ACHN (cell line): Measurements from ENCODE around the gene BEND3.
"Not testable (repeated sequence)": the region's sequence is repeated elsewhere in the genome, so short reads cannot be mapped to it uniquely, and the experiment has no call there.

Source experiments
- DNase-seq: peaks from one replicate; pipeline ENCODE4 v3.0.0-alpha.2; 2015
- in situ Hi-C: cut with HindIII; loops from 2 replicates; pipeline ENCODE4 v1.10.0; 2017; ENCODE audit warnings: low sequenced_read_pairs, low pct_ligation_motif_present, low pct_unique_long_range_greater_than_20kb

The BEND3 gene

GRCh38 chr6:107062691-107063090 lies 52.6 kb downstream of the BEND3 start:
- in situ Hi-C loops, result no loop called here
- no peak for DNase-seq

GRCh38 chr6:107061125-107062020 lies 53.9 kb downstream of the BEND3 start:
- DNase-seq, result no peak
- in situ Hi-C loops, result no loop called here

GRCh38 chr6:107060704-107061103 lies 54.6 kb downstream of the BEND3 start:
- in situ Hi-C loops, result no loop called here

DNA sequence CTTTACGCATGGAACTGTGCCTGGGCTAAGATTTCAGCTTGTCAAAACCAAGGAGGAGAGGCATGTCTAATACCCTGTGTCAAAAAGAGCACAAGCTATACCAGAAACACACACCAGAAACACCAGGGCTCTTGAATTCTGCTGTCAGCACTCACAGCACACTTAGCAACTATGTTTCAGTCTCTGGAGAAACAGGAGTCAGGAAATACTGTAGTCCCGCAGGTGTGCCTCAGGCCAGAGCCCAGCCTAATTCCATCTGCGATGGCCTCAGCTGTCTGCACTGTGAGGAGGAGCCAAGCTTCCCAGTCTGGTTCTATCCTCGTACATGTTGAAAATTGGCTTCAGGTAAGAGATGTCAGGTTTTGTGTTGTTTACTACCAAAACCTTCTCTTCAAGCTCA lies 55.7 kb downstream of the BEND3 start:
- DNase-seq, result no peak
- in situ Hi-C loops, result no loop called here

More at GRCh38 chr6:107060704-107061103, 54.6 kb downstream of the BEND3 start:
- DNase-seq, result no peak

- no peak for DNase-seq
- in situ Hi-C loops, result no loop called here
These were observed 57.6 kb downstream of the BEND3 start for GRCh38 chr6:107057679-107058078.

- in situ Hi-C loops, result no loop called here
- DNase-seq, result no peak
These were observed 58.5 kb downstream of the BEND3 start for GRCh38 chr6:107056796-107057195.

- no peak for DNase-seq
- in situ Hi-C loops, result no loop called here
These were observed 67.5 kb downstream of the BEND3 start for GRCh38 chr6:107047807-107048206.

DNA sequence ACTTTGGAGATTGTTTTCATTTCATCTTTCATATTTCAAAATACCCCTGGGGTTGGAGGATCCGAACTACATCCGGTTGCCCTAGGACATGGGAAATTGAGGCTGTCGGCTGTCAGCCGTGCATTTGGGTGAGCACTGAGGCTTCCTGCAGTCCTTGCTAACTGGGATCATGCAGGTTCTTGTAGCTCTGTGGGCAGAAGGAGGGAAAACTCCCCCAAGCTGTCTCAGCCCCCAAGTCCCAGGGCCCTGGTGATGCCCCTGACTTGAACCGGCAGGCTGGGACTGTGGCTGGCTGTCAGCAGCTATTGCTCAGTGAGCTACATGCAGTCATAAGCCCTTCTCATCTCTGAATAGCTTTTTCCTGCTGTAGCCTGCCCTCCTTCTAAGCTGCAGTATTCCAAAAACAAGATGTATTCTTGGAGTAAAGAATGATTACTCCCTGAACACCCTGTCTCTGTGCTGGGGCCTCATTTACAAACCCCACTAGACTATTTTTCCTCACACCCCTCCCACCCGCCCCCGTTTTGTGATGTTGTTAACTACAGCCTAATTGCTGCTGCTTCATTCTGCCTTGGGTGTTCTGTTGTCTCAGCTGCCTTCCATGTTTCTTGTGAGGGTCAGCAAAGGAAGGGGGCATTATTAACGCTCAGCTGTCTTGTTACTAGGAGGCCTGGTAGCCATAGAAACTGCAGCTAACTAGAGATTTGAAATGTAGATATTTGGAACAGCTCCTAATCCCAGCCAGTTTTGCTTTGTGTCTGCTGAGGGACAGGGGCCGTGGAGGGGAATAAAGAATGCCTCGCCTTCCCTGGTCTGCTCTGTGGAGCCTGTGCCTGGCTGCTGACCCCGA lies 69.3 kb downstream of the BEND3 start:
- in situ Hi-C loops, result no loop called here
- no peak for DNase-seq

DNA sequence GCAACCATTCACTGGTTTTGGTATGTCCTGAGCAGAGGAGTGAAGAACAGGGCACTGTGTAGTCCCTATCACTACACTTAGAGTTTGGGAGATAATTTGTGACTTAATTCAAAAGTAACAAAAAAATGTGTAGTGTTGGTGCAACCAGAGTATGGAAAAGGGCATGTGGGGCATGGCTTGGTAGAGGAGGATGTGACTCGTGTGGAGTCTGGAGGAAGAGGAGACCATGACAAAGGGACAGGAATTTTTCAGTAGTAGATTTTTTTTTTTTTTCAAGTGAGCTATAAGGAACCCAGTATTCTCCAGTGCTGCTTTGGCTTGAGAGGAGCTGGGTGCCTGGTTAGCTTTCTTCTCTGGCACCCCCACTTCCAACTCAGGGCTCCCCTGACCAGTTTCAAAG lies 82.2 kb downstream of the BEND3 start:
- in situ Hi-C loops, result no loop called here
- no peak for DNase-seq

- DNase-seq, result no peak
- in situ Hi-C loops, result no loop called here
These were observed 83.3 kb downstream of the BEND3 start for GRCh38 chr6:107032051-107032450.

GRCh38 chr6:107030151-107030550 lies 85.2 kb downstream of the BEND3 start:
- in situ Hi-C loops, result no loop called here
- DNase-seq, result no peak

GRCh38 chr6:107026965-107027364 lies 88.3 kb downstream of the BEND3 start:
- DNase-seq, result no peak
- in situ Hi-C loops, result no loop called here

GRCh38 chr6:107021446-107022185 lies 93.7 kb downstream of the BEND3 start:
- no peak for DNase-seq
- in situ Hi-C loops, result no loop called here

GRCh38 chr6:107020239-107020638 lies 95.1 kb downstream of the BEND3 start:
- in situ Hi-C loops, result no loop called here

DNA sequence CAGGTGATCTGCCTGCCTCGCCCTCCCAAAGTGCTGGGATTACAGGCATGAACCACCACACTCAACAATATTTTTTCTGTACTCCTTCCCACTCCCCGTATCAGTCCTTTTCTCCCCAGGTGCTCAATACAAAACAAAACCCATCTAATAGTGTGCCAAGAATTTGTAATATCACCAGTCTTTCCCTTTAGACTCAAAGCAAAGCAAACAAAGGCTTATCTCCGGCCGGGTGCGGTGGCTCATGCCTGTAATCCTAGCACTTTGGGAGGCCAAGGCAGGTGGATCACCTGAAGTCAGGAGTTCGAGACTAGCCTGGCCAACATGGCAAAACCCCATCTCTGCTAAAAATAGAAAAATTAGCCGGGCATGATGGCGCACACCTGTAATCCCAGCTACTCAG lies 95.7 kb downstream of the BEND3 start:
- in situ Hi-C loops, DNase-seq: not testable (repeated sequence)

More at GRCh38 chr6:107020239-107020638, 95.1 kb downstream of the BEND3 start:
- no peak for DNase-seq

DNA sequence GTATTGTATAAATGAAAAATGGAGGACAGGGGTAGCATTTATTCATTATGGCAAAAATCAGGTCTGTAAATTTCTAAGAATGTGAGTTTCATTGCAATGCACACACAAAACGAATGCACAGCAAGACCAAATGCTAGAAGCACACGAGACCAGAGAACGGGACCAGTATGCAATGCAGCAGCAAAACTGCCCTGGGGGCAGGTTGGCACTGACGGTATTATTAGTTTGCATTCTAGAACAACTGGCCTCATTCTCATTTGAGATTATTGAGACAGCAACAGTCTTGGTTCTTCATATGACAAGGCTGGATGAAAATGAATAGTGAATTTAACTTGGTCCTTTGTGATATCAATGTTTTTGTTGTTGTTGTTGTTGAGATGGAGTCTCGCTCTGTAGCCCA lies 96.3 kb downstream of the BEND3 start:
- no peak for DNase-seq
- in situ Hi-C loops, result no loop called here
